SK-N-MC (cell line): Measurements from ENCODE around the gene EEF1AKMT2.
"Not testable (repeated sequence)": the region's sequence is repeated elsewhere in the genome, so short reads cannot be mapped to it uniquely, and the experiment has no call there.

Experiments
- DNase-seq: peaks from one replicate; pipeline ENCODE4 v3.0.0-alpha.2; 2011; ENCODE audit warnings: low read depth, low spot score
- H3K27ac ChIP-seq: fragments of 200-600 bp; sonication (generic); 2 replicates; pipeline ENCODE4 v1.5.1; 2016; ENCODE audit warnings: mixed run types
- H3K36me3 ChIP-seq: fragments of 200-600 bp; sonication (generic); 2 replicates; pipeline ENCODE4 v1.6.1; 2017; ENCODE audit warnings: antibody characterized with exemption, low read length, mixed read lengths; ENCODE audit not compliant: insufficient read depth
- H3K4me3 ChIP-seq: fragments of 200-600 bp; sonication (generic); 2 replicates; pipeline ENCODE4 v1.5.1; 2016
- H3K9ac ChIP-seq: fragments of 200-600 bp; sonication (generic); 2 replicates; pipeline ENCODE4 v1.8.0; 2017; ENCODE audit warnings: mixed run types, mixed read lengths; ENCODE audit not compliant: insufficient read length
- H3K9me3 ChIP-seq: fragments of 200-600 bp; sonication (generic); 2 replicates; pipeline ENCODE4 v1.6.1; 2017; ENCODE audit warnings: low read depth, mild to moderate bottlenecking, antibody characterized with exemption, low read length, moderate library complexity, mixed read lengths
- EZH2 ChIP-seq: fragments of 200-600 bp; sonication (generic); IDR thresholded peaks from one replicate; pipeline ENCODE4 v1.6.1; 2017; ENCODE audit warnings: antibody characterized with exemption
- FOXP2 ChIP-seq: optimal IDR thresholded peaks from 2 replicates; pipeline ENCODE3; 2011; ENCODE audit warnings: mild to moderate bottlenecking, moderate library complexity; ENCODE audit not compliant: insufficient read depth; ENCODE audit errors: extremely low read length, control extremely low read depth
- POLR2AphosphoS5 ChIP-seq: IDR thresholded peaks from 2 replicates; pipeline ENCODE4 v1.6.1; 2012; ENCODE audit warnings: mild to moderate bottlenecking, low read depth, low read length, borderline replicate concordance

The EEF1AKMT2 gene

DNA sequence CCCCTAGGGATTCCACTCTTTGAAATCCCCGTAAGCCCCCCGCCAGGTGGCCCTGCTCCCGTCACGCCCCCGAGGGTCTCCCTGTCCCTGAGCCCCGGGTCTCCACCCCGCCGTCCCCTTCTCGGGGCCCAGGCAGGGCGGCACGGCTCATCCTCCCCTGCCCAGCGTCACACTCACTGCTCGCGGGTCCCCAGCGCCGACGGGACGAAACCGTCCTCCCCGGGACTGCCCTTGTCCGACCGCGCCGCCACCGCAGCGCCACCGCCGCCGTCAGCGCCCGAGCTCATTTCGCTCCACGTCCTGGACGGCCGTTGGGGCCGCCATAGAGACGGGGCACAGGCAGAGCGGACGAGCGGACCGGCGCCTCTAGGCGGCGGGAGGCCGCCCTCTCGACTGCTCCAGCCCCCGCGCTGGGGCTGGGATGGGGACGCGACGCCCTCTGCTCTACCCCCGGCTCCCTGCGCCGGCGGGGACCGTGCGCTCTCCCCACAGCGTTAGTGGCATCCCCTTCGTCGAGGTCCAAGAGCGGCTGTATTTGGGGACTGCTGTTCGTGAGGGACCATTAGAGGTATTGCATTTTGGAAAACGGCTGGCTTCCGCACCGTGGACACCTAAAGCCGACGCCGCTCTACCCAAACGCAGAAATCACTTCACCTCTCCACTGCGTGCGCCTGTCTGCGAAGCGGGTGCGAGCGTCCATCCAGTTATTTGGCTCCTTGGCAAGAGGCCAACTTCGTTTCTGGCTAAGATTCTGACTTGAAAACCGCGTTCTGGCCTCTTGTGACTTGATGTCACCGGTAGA lies at the start of gene EEF1AKMT2:
Gene EEF1AKMT2, minus strand, starts transcription at position 341 of the 802 bp plus-strand sequence. Its CDS starts 54 bp downstream, at position 287.
- peak within 1 kb of the TSS; percentile 50 for H3K27ac ChIP-seq
- no peak for DNase-seq
- peak within 1 kb of the TSS; percentile 93 for H3K9ac ChIP-seq
- H3K4me3 ChIP-seq, result peak within 1 kb of the TSS; percentile 83
- TF ChIP-seq FOXP2 (no peak), POLR2AphosphoS5 (peak; percentile 71)
- no peaks in the 10 kb centered on the region for H3K9me3 ChIP-seq
- H3K36me3 ChIP-seq, result peaks cover 13% of the 10 kb centered on the region; the same call in 1 of the 2 replicates

DNA sequence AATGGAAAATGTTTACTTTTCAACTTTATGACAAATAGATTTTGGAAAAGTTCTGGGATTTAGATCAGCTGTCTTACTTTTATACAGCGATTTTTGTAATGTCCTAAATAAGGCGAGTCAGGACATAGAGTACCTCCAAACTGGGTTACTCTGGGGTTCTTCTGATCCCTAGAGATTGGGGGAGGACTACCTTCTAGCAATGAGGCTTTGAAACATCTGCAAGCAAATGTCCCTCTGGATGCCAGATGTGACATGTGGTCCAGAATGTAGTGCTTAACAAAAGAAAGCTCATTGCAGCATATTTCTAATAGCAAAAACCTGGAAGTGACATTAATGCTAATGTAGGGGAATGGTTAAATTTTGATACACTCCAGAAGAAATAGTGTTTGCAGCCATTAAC lies 46.0 kb upstream of the EEF1AKMT2 start:
- H3K4me3 ChIP-seq, result no peak overlapping the region

DNA sequence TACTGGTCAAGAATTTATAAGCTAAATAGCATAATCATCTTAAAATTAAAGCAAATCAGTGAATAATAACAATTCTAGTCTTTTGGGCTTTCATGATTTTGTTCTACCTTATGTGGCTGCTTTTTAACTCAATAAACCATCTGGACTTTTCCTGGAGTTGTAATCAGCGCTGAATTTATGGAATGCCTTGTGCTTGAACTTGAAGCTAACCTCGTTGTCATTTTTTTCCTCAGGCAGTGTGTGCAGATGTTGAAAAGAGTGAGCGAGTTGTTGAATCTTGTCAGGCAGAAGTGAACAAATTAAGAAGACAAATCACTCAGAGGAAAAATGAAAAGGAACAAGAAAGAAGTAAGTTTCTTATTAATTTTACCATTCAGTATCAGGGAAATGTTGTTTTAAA lies 39.4 kb upstream of the EEF1AKMT2 start:
- H3K36me3 ChIP-seq, result peaks cover 22% of the 10 kb centered on the region; the same call in 1 of the 2 replicates
- H3K9ac ChIP-seq, result no peak overlapping the region
- TF ChIP-seq EZH2 (no peak), POLR2AphosphoS5 (no peak), FOXP2 (no peak)
- no peak for DNase-seq
- no peak overlapping the region for H3K27ac ChIP-seq
- no peaks in the 10 kb centered on the region for H3K9me3 ChIP-seq
- H3K4me3 ChIP-seq, result no peak overlapping the region

More for the DNA sequence above, 46.0 kb upstream of the EEF1AKMT2 start:
- H3K9ac ChIP-seq, result no peak overlapping the region
- TF ChIP-seq EZH2 (no peak), FOXP2 (no peak), POLR2AphosphoS5 (no peak)
- no peak for DNase-seq
- H3K27ac ChIP-seq, result no peak overlapping the region
- peaks cover 5% of the 10 kb centered on the region; the same call in 1 of the 2 replicates for H3K36me3 ChIP-seq
- no peaks in the 10 kb centered on the region for H3K9me3 ChIP-seq

DNA sequence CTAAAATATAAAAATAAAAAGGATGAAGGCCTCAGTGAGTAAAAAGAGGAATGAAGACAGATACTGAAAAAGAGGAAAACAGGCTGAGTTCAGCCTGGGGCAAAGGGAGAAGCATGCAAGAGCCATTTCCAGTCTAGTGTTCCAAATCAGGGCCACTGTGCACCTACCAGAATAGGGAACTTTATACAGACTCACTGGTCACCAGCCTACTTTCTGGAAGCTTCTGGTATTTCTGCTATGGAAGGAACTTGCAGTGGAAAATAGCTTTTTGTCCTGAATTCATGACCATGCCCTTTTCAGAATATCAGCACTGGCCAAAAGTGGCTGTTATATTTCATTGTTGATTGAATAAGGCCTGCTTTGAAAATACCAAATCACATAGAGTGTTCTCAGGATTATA lies 38.8 kb upstream of the EEF1AKMT2 start:
- TF ChIP-seq EZH2, result no peak
- TF ChIP-seq FOXP2, result no peak
- TF ChIP-seq POLR2AphosphoS5, result no peak
- peaks cover 22% of the 10 kb centered on the region; the same call in 1 of the 2 replicates for H3K36me3 ChIP-seq
- no peak for DNase-seq
- no peak overlapping the region for H3K4me3 ChIP-seq
- H3K27ac ChIP-seq, result no peak overlapping the region
- no peaks in the 10 kb centered on the region for H3K9me3 ChIP-seq
- H3K9ac ChIP-seq, result no peak overlapping the region

DNA sequence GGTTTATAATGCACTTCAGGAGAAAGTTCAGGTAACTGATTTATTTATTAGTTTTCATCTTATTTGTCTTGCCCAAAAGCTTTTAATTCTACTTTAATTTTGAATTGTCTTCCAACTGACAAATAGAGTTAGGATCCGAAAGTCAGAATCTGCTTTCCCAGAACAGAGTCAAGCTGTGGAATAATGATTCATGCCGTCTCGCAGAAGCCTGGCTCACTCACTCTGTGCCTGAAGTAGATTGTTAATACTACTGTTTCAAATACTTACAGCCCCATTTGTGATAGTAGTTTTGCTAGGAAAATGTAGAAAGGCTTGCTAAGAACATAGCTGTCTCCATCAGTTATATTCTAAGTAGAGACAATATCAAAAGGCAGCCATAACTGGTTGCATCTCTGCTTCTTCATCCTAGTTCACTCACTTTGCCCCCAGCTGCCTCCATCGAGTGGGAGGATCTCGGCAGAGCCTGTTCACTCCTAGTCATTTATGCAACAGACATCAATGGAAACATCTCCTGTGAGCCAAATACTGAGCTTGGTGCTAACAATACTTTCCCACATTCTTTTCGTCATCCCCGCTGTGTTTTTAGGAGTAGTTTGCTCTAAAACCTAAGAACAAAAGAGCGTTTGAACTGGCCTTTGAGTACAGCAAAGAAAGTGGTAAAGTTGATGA lies 37.9 kb upstream of the EEF1AKMT2 start:
- no peak overlapping the region for H3K27ac ChIP-seq
- no peaks in the 10 kb centered on the region for H3K9me3 ChIP-seq
- no peak for DNase-seq
- H3K36me3 ChIP-seq, result peaks cover 17% of the 10 kb centered on the region; the same call in 1 of the 2 replicates
- no peak overlapping the region for H3K9ac ChIP-seq
- TF ChIP-seq EZH2 (no peak), FOXP2 (no peak), POLR2AphosphoS5 (no peak)
- H3K4me3 ChIP-seq, result no peak overlapping the region

DNA sequence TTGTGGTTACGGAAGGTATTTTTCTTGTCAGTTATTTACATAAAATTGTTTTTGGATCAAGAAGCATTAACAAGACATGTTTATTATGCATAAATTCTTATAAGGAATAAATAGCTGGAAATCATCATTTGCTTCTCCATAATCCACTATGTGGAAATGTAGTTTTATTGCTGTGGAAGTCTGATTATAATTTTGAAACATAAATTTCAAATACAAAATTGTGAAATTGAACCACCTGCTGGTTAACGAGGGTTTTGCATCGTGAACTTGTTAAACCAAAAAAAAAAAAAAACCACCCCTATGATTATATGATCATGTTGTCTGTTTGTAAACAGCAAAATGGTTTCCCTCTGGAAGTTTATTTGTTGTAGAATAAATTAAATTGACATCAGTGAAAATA lies 35.8 kb upstream of the EEF1AKMT2 start:
- DNase-seq, result peak; percentile 2

DNA sequence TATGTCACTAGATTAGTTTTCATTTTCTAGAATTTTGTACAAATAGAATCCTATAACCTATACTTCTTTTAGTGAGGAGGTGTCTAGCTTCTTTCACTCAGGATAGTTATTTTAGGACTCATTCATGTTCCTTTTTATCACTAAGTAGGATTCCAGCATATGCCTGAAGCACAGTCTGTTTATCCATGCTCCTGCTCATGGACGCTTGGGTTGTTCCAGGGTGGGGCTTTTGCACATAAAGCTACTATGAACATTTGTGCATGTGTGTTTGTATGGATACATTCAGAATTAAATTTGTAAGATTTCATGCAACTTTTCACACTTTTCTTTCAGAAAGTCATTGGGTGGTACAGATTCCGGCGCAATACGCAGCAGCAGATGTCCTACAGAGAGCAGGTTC lies 34.6 kb upstream of the EEF1AKMT2 start:
- Histone ChIP-seq H3K27ac (no peak overlapping the region), H3K9me3 (no peaks in the 10 kb centered on the region), H3K9ac (no peak overlapping the region), H3K36me3 (peaks cover 14% of the 10 kb centered on the region; the same call in 1 of the 2 replicates), H3K4me3 (no peak overlapping the region)
- TF ChIP-seq FOXP2 (no peak), POLR2AphosphoS5 (no peak), EZH2 (no peak)
- DNase-seq, result no peak

More for the DNA sequence above, 35.8 kb upstream of the EEF1AKMT2 start:
- Histone ChIP-seq H3K27ac (no peak overlapping the region), H3K4me3 (no peak overlapping the region), H3K9me3 (no peaks in the 10 kb centered on the region), H3K36me3 (peaks cover 17% of the 10 kb centered on the region; the same call in 1 of the 2 replicates), H3K9ac (no peak overlapping the region)
- TF ChIP-seq EZH2 (no peak), POLR2AphosphoS5 (no peak), FOXP2 (no peak)

DNA sequence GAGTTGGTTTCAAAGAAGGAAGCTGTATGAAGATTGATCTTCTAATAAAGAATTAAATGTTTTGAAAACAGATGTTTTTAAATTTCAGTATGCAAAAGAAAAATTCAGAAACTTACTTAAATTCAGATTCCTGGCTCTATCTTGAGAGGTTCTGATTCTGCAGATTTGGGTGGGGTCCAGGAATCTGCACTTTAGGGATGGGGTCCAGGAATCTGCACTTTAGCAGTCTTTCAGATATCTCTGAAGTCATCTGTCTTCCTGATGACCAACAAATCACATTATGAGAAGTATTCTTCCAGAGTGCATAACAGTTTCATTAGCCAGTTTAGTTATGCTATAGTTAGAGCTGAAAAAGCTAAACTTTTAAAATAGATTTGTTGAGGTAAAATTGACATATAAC lies 34.0 kb upstream of the EEF1AKMT2 start:
- H3K4me3 ChIP-seq, result no peak overlapping the region
- TF ChIP-seq EZH2, result no peak
- no peak for TF ChIP-seq FOXP2
- no peak for TF ChIP-seq POLR2AphosphoS5
- no peak overlapping the region for H3K27ac ChIP-seq
- DNase-seq, result no peak
- peaks cover 10% of the 10 kb centered on the region; the same call in 1 of the 2 replicates for H3K36me3 ChIP-seq
- no peak overlapping the region for H3K9ac ChIP-seq
- no peaks in the 10 kb centered on the region for H3K9me3 ChIP-seq

DNA sequence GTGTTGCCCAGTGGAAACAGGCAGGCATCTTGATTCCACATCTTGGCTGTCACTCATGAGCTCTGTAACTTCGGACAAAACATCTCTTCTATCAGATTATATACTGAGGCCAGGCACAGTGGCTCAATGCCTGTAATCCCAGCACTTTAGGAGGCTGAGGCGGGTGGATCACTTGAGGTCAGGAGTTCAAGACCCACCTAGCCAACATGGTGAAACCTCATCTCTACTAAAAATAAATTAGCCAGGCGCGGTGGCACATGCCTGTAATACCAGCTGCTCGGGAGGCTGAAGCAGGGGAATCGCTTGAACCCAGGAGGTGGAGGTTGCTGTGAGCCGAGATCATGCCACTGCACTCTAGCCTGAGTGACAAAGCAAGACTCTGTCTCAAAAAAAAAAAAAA lies 33.2 kb upstream of the EEF1AKMT2 start:
- not testable (repeated sequence) for H3K27ac ChIP-seq, H3K4me3 ChIP-seq
- H3K36me3 ChIP-seq, result peaks cover 10% of the 10 kb centered on the region; the same call in 1 of the 2 replicates

More for the DNA sequence above, 33.2 kb upstream of the EEF1AKMT2 start:
- DNase-seq, H3K9ac ChIP-seq, H3K9me3 ChIP-seq: not testable (repeated sequence)
